Parietal lobe (tissue), 1 donor: ENCODE measurements around the gene RILPL2. TPM values are rescaled to one million over a fixed set of nuclear protein-coding genes. Genes with fewer than 3 reads are reported as not detected.

ENCODE experiments used
- total RNA-seq: library from RNA; depleted of rRNA; stranded (reverse); fragments of >200 nt; gene quantifications from one replicate; pipeline ENCODE4 v1.2.3, GENCODE V29; 2014

Gene RILPL2
- 0.63 TPM for total RNA-seq

GRCh38 chr12:123436017-123436964 lies at the start of gene RILPL2:
RILPL2 (minus strand) TSS chr12:123436684; CDS start chr12:123436420, 264 bp downstream.

GRCh38 chr12:123457980-123458779 lies 21.7 kb upstream of the RILPL2 start, which contains the start of gene SNRNP35:
SNRNP35 (plus strand) TSS chr12:123458139; CDS start chr12:123465541, 7,402 bp downstream.

Other genes starting within 250 kb of the RILPL2 start
- gene MPHOSPH9, start 203.5 kb downstream of the RILPL2 start, total RNA-seq, result 121 TPM
- gene MTRFR, start 203.2 kb downstream of the RILPL2 start, total RNA-seq, result 18.5 TPM
- gene CDK2AP1, start 164.8 kb downstream of the RILPL2 start, total RNA-seq, result 80.1 TPM
- gene SBNO1, start 71.8 kb downstream of the RILPL2 start, total RNA-seq, result 51.0 TPM
- gene KMT5A, start 52.6 kb downstream of the RILPL2 start, total RNA-seq, result 33.5 TPM
- gene SNRNP35, start 21.5 kb upstream of the RILPL2 start, total RNA-seq, result 35.1 TPM
- 7.5 TPM for gene RILPL1, start 97.0 kb upstream of the RILPL2 start, total RNA-seq
- gene TMED2, start 147.9 kb upstream of the RILPL2 start, total RNA-seq, result 129 TPM
- 39.1 TPM for gene DDX55, start 165.4 kb upstream of the RILPL2 start, total RNA-seq
- 55.7 TPM for gene EIF2B1, start 197.0 kb upstream of the RILPL2 start, total RNA-seq
- 31.0 TPM for gene GTF2H3, start 197.1 kb upstream of the RILPL2 start, total RNA-seq
- gene TCTN2, start 234.4 kb upstream of the RILPL2 start, total RNA-seq, result 33.5 TPM